IMR-90 (cell line): Measurements from ENCODE around the gene DGLUCY. TPM values are rescaled to one million over a fixed set of nuclear protein-coding genes. Genes with fewer than 3 reads are reported as not detected.
"Not testable (repeated sequence)": the region's sequence is repeated elsewhere in the genome, so short reads cannot be mapped to it uniquely, and the experiment has no call there.

Source experiments
- ATAC-seq: fragments of 200-7000 bp; cut with Tn5 transposase; 2 replicates; pipeline ENCODE4 v1.9.1; 2020; ENCODE audit warnings: low read depth, mild to moderate bottlenecking, moderate library complexity
- BruUV-seq: library from RNA; stranded (reverse); fragments of 400-500 nt; replicated peaks from 2 replicates; lab custom pipeline; 2021; lab: Mats Ljungman, UMichigan
- CTCF ChIA-PET: fragments of 300-600 bp; formaldehyde crosslinking; extraction: SDS; loops from one replicate; lab custom pipeline; 2021; ENCODE audit warnings: antibody characterized with exemption; lab: Yijun Ruan, JAX
- POLR2A ChIA-PET: fragments of 300-600 bp; sonication (Branson Sonifier 250); formaldehyde crosslinking; loops from one replicate; lab custom pipeline; 2022; ENCODE audit warnings: antibody characterized with exemption; ENCODE audit not compliant: unreplicated experiment; lab: Charles Lee
- DNase-seq: peaks from one replicate; pipeline ENCODE4 v3.0.0; 2013
- H2AFZ ChIP-seq: replicated peaks from 2 replicates; pipeline ENCODE3; 2013; ENCODE audit warnings: low read length, mild to moderate bottlenecking; ENCODE audit not compliant: poor library complexity
- H2AK5ac ChIP-seq: 2 replicates; pipeline ENCODE4 v1.6.1; 2013; ENCODE audit warnings: low read depth, low read length, inconsistent platforms
- H2AK9ac ChIP-seq: replicated peaks from 2 replicates; pipeline ENCODE3; 2013; ENCODE audit warnings: mild to moderate bottlenecking, low read depth, low read length, moderate library complexity; ENCODE audit not compliant: poor library complexity
- H2BK120ac ChIP-seq: 2 replicates; pipeline ENCODE4 v1.6.1; 2013; ENCODE audit warnings: low read depth, low read length, inconsistent platforms
- H2BK15ac ChIP-seq: 3 replicates; pipeline ENCODE4 v1.6.1; 2013; ENCODE audit warnings: low read depth, low read length, inconsistent platforms
- H2BK20ac ChIP-seq: 2 replicates; pipeline ENCODE4 v1.6.1; 2013; ENCODE audit warnings: low read depth, mild to moderate bottlenecking, inconsistent platforms, low read length, moderate library complexity
- H2BK5ac ChIP-seq: 2 replicates; pipeline ENCODE4 v1.6.1; 2013; ENCODE audit warnings: mild to moderate bottlenecking, low read depth, low read length, inconsistent platforms; ENCODE audit not compliant: poor library complexity, severe bottlenecking
- H3K14ac ChIP-seq: replicated peaks from 2 replicates; pipeline ENCODE4 v1.6.1; 2013; ENCODE audit warnings: low read depth, low read length, inconsistent platforms
- H3K18ac ChIP-seq: 2 replicates; pipeline ENCODE4 v1.6.1; 2013; ENCODE audit warnings: low read depth, low read length, control low read depth
- H3K23ac ChIP-seq: 2 replicates; pipeline ENCODE4 v1.6.1; 2013; ENCODE audit warnings: low read depth, low read length, inconsistent platforms
- H3K27ac ChIP-seq: 2 replicates; pipeline ENCODE4 v1.5.1; 2013; ENCODE audit warnings: mild to moderate bottlenecking, control low read depth, low read length; ENCODE audit not compliant: insufficient read depth
- H3K27me3 ChIP-seq: 2 replicates; pipeline ENCODE4 v1.6.1; 2013; ENCODE audit warnings: low read length; ENCODE audit not compliant: control insufficient read depth, insufficient read depth
- H3K36me3 ChIP-seq: 2 replicates; pipeline ENCODE4 v1.6.1; 2013; ENCODE audit warnings: low read length, mixed read lengths; ENCODE audit not compliant: control insufficient read depth, insufficient read depth
- H3K4ac ChIP-seq: 2 replicates; pipeline ENCODE4 v1.6.1; 2013; ENCODE audit warnings: low read depth, low read length, inconsistent platforms
- H3K4me1 ChIP-seq: 2 replicates; pipeline ENCODE4 v1.6.1; 2013; ENCODE audit warnings: low read length, mixed read lengths; ENCODE audit not compliant: control insufficient read depth, insufficient read depth
- H3K4me2 ChIP-seq: 2 replicates; pipeline ENCODE4 v1.6.1; 2013; ENCODE audit warnings: low read depth, mild to moderate bottlenecking, control low read depth, low read length, moderate library complexity
- H3K4me3 ChIP-seq: 2 replicates; pipeline ENCODE4 v1.5.1; 2013; ENCODE audit warnings: low read depth, mild to moderate bottlenecking, control low read depth, low read length, moderate library complexity; ENCODE audit not compliant: insufficient read depth
- H3K56ac ChIP-seq: 2 replicates; pipeline ENCODE4 v1.6.1; 2013; ENCODE audit warnings: low read length, inconsistent platforms; ENCODE audit not compliant: insufficient read depth; ENCODE audit errors: extremely low read depth
- H3K79me1 ChIP-seq, 2 experiments: 2 replicates each; pipeline ENCODE4 v1.6.1; 2013; ENCODE audit warnings: low read length in 2 of 2, inconsistent platforms in 1 of 2, low read depth in 1 of 2
- H3K9ac ChIP-seq: 2 replicates; pipeline ENCODE4 v1.6.1; 2013; ENCODE audit warnings: low read depth, low read length, control low read depth
- H3K9me1 ChIP-seq: 2 replicates; pipeline ENCODE4 v1.6.1; 2013; ENCODE audit warnings: low read length, inconsistent platforms; ENCODE audit not compliant: insufficient read depth
- H3K9me3 ChIP-seq: 2 replicates; pipeline ENCODE4 v1.6.1; 2013; ENCODE audit warnings: low read length; ENCODE audit not compliant: control insufficient read depth, insufficient read depth
- H4K20me1 ChIP-seq: 2 replicates; pipeline ENCODE4 v1.6.1; 2013; ENCODE audit warnings: low read length, inconsistent platforms; ENCODE audit not compliant: insufficient read depth
- H4K5ac ChIP-seq: 2 replicates; pipeline ENCODE4 v1.6.1; 2013; ENCODE audit warnings: mild to moderate bottlenecking, low read depth, low read length, control low read depth
- H4K8ac ChIP-seq, 2 experiments: 2 replicates each; pipeline ENCODE4 v1.6.1; 2013; ENCODE audit warnings: low read depth in 2 of 2, low read length in 2 of 2, control low read depth in 1 of 2, inconsistent platforms in 1 of 2
- H4K91ac ChIP-seq: 2 replicates; pipeline ENCODE4 v1.6.1; 2013; ENCODE audit warnings: low read depth, low read length, inconsistent platforms; ENCODE audit not compliant: insufficient read depth
- WGBS, 2 experiments: methylation state at CpG; one replicate each; pipeline versions ENCODE4 v1.1.5 to v1.1.7; 2013; ENCODE audit warnings: missing lambda C conversion rate in 2 of 2; ENCODE audit not compliant: insufficient read length in 1 of 2; ENCODE audit errors: extremely low coverage in 2 of 2; 5-methylcytosine and 5-hydroxymethylcytosine counted together
- dilution Hi-C: fragments of 300-500 bp; cut with HindIII; formaldehyde crosslinking; loops from one replicate; pipeline ENCODE4 v1.14.3; 2018; ENCODE audit warnings: low sequenced_read_pairs; ENCODE audit not compliant: unreplicated experiment
- in situ Hi-C: fragments of 300-500 bp; cut with MboI; formaldehyde crosslinking; loops from 3 replicates; pipeline ENCODE4 v1.14.3; 2019; ENCODE audit warnings: low sequenced_read_pairs, inconsistent platforms, mixed read lengths
- intact Hi-C: fragments of 100-400 bp; cut with micrococcal nuclease; formaldehyde crosslinking; loops from 2 replicates; pipeline ENCODE4 v1.10.0; 2022
- polyA plus RNA-seq, 3 experiments: library from polyadenylated mRNA; depleted of rRNA; stranded (reverse); fragments of >200 nt; gene quantifications; 2 replicates each; pipeline ENCODE4 v1.2.3, GENCODE V29; 2012; ENCODE audit warnings: low replicate concordance in 1 of 3
- total RNA-seq: library from RNA; depleted of rRNA; stranded (reverse); fragments of >200 nt; gene quantifications from 2 replicates; pipeline ENCODE4 v1.2.3, GENCODE V29; 2012

DGLUCY gene
- total and polyA plus RNA-seq, 2 of the 4 experiments (the other 2 are of a cell fraction) = 8.5 to 13.3 TPM

GRCh38 chr14:91266276-91266675 is 152.4 kb downstream of the DGLUCY start:
- in situ Hi-C loops, DNase-seq, dilution Hi-C loops, H3K36me3 ChIP-seq, H2BK20ac ChIP-seq, H3K4me3 ChIP-seq, H3K56ac ChIP-seq, H3K18ac ChIP-seq, H2BK15ac ChIP-seq, H4K8ac ChIP-seq, H3K14ac ChIP-seq, POLR2A ChIA-PET, H2AK5ac ChIP-seq, BruUV-seq, H3K79me1 ChIP-seq, H4K91ac ChIP-seq, H3K23ac ChIP-seq, H2AFZ ChIP-seq, H3K27ac ChIP-seq, H2BK120ac ChIP-seq, H3K9me3 ChIP-seq, H3K4me1 ChIP-seq, H3K4ac ChIP-seq, H3K9me1 ChIP-seq, H2BK5ac ChIP-seq, ATAC-seq, H2AK9ac ChIP-seq, CTCF ChIA-PET, intact Hi-C loops, H3K4me2 ChIP-seq, H4K20me1 ChIP-seq, H3K9ac ChIP-seq, H4K5ac ChIP-seq: not testable (repeated sequence)
- no CpG with 5 or more reads among the region's 15 CpGs for WGBS, 2 experiments
- peaks cover 36% of the 10 kb centered on the region for H3K27me3 ChIP-seq
